PC-3 (cell line): Measurements from ENCODE around the gene RASGRP1.

Experiments used
- EZH2 ChIP-seq: fragments of 300-600 bp; sonication (generic); IDR thresholded peaks from one replicate; pipeline ENCODE4 v1.6.1; 2017; ENCODE audit warnings: antibody characterized with exemption, mild to moderate bottlenecking, low read length; ENCODE audit not compliant: unreplicated experiment
- EZH2phosphoT487 ChIP-seq: fragments of 300-600 bp; sonication (generic); IDR thresholded peaks from 2 replicates; pipeline ENCODE4 v1.6.1; 2018; ENCODE audit warnings: mild to moderate bottlenecking, antibody characterized with exemption, low read length, borderline replicate concordance
- TF ChIP-seq, protein P1 (sequence below): fragments of 300-600 bp; sonication (generic); conservative IDR thresholded peaks from 2 replicates; pipeline ENCODE4 v1.5.1; 2017; ENCODE audit warnings: antibody characterized with exemption, low read depth, mild to moderate bottlenecking, low read length

DNA sequence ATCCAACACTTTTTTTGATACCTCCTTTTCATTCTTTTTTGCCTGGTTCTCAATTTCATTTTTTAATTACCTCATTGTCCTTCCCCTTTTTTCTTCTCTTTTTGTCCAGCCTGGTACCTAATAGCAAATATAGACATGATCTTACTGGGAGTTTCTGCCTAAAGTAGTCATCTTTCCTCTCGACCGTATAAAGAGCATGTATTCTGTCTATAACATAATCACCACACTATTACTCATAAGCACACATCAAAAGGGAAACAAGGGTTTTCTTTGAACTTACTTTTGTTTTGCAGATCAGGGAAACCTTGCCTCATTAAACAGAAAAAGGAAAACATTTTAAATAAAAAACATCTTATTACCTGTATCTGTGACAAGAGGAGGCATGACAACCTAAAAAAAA is 77.7 kb downstream of the RASGRP1 start:
- TF ChIP-seq, protein P1, sequence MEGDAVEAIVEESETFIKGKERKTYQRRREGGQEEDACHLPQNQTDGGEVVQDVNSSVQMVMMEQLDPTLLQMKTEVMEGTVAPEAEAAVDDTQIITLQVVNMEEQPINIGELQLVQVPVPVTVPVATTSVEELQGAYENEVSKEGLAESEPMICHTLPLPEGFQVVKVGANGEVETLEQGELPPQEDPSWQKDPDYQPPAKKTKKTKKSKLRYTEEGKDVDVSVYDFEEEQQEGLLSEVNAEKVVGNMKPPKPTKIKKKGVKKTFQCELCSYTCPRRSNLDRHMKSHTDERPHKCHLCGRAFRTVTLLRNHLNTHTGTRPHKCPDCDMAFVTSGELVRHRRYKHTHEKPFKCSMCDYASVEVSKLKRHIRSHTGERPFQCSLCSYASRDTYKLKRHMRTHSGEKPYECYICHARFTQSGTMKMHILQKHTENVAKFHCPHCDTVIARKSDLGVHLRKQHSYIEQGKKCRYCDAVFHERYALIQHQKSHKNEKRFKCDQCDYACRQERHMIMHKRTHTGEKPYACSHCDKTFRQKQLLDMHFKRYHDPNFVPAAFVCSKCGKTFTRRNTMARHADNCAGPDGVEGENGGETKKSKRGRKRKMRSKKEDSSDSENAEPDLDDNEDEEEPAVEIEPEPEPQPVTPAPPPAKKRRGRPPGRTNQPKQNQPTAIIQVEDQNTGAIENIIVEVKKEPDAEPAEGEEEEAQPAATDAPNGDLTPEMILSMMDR, result no peak
- TF ChIP-seq EZH2phosphoT487 (no peak), EZH2 (no peak)
